NOMO-1 treated with DMSO at 0.1 percent for 48 hours (cell line): Measurements from ENCODE around the gene BRF1.

Experiments
- DNase-seq: peaks from one replicate; lab custom pipeline; 2025; ENCODE audit not compliant: unreplicated experiment; lab: John Stamatoyannopoulos, UW

Gene BRF1

GRCh38 chr14:105177082-105177481, 123.7 kb downstream of the BRF1 start:
- DNase-seq = no peak

GRCh38 chr14:105176513-105176912, 124.3 kb downstream of the BRF1 start:
- no peak for DNase-seq

DNA sequence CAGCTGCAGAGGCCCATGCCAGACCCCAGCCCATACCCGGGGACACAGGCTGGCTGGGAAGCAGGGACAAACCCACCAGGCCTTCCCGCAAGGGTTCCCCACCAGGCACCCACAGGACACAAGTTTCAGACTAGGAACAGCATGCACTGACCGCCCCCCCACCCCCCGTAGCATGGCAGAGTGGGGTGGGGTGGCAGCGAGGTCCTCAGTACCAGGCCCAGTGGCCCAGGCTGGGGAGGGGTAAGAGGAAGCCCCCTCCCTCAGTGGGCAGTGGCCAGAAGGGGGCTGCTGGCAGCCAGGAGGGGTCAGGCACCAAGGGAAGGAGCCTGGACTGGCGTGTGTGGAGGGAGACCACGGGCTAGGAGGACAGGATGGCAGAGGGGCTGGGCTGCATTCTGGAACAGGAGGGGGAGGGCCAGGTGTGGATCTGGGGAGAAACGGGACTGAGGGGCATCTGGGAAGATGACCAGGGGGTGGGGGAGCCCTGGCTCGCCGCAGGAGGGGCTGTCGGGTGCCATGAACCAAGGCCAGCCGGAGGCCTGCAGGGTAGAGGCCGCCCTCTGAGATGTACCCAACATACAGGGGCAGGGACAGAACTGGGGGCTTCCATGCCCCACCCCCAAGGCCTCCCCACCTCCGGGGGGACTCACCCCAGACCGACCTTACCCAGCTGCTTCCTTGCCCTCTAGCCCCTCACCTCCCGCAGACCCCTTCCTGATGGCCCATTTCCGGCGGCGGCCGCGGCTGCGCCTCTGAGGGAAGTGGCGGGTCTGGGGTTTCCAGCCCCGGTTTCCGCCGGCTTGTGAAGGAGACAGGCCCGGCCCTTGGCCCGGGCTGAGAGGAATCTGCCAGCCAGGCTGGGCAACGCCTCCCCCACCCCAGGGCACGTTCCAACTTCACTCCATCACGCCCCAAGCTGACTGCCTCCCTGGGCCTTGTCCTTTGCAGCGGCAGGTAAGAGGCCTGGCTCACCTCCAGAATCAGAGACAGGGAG, 126.6 kb downstream of the BRF1 start:
- no peak for DNase-seq

GRCh38 chr14:105173145-105173544, 127.7 kb downstream of the BRF1 start:
- DNase-seq = no peak

GRCh38 chr14:105172476-105172875, 128.3 kb downstream of the BRF1 start:
- DNase-seq = no peak

GRCh38 chr14:105171004-105171673, 129.7 kb downstream of the BRF1 start:
- DNase-seq = no peak

GRCh38 chr14:105169776-105170655, 130.8 kb downstream of the BRF1 start:
- no peak for DNase-seq

- DNase-seq = peak; percentile 26
These were observed 131.8 kb downstream of the BRF1 start for GRCh38 chr14:105168979-105169507.

DNA sequence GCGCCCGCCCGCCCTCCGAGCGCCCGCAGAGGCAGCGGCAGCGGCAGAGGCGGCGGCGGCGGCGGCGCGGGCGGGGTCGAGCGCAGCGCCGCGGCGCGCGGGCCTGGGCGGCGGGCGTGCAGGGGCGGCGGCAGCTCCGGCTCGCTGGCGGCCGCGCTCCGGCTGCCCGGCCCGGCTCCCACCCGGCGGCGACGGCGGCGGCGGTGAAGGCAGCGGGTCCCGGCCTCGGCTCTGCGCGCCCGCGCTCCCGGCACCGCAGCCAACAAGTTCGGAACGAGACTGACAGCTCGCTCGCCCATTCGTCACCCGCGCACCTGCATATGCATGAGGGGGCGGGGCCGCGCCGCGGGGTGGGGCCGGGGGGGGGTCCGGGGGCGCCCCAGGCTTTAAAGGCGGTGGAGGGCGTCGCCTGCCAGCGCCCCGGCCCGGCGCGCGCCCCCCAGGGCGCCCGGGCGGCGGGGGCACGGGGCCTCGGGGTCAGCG, 132.3 kb downstream of the BRF1 start, which contains the start of gene JAG2:
TSS of gene JAG2 (minus strand) at position 281 of the 483 bp plus-strand sequence. CDS start 356 bp downstream, outside the sequence.
- peak; percentile 17 for DNase-seq

GRCh38 chr14:105168093-105168420, 132.7 kb downstream of the BRF1 start:
- no peak for DNase-seq

DNA sequence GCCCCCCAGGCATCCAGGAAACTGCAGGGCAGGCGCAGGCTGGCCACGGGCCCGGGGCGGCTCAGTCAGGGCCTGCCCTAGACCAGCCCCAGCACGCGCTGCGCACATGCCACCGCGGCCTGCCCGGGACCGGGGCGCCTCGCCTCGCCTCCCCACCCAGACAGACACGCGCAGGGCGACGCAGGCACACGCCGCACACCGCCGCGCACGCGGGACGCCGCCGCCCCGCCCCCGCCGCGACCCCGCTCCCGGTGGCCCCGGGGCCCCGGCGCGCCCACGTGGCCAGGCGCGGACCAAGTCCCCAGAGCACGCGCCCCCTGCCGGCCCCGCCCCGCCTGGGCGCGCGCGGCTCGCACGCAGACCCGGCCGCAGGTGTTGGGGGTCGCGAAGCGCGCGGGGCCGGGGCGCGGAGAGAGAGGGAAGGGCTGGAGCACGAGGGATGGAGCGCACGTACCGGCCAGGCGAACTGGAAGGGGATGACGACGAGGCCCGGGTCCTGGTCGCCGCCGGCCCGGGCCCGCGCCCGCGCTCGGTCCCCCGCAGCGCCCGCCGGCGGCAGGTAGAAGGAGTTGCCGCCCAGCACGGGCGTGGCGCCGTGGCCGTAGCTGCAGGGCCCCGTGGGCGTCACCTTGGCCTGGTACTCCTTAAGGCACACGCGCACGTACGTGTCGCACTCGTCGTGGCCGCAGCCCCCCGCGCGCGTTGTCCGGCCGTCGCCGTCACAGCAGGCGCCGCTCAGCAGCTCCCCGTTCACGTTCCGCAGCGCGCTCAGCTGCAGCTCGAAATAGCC, 133.3 kb downstream of the BRF1 start:
- no peak for DNase-seq

DNA sequence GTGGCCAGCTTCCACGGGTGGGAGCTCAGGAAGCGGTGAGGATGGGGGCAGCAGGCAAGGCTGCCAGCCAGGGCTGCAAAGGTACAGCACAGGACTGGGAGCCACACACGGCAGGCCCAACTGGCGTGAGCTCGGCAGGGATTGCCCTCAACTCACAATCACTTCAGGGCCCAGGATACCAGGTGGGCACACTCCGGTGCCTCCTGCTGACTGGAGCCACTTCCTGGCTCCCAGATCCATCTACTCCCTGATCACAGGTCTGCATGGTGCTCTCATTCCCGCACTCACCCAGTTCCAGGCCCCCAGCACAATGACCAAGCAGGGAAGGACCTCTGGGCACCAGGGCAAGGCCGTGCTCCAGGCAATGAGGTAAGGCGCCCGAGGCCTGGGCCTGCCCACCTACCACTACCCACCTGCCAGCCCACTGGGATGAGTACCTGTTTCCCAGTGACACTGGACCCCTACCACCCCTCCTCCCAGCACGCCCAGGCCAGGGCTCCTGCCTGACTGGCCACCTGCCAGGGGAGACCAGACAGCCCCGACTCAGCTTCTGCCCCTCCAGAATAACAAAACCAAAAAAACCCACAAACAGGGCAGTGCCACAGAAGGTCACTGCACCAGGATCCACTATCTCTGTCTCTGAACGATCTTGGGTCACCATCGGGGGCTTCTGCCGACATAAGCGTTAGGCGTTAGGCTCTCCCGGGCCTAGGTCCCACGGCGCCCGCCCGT, 134.1 kb downstream of the BRF1 start:
- no peak for DNase-seq

DNA sequence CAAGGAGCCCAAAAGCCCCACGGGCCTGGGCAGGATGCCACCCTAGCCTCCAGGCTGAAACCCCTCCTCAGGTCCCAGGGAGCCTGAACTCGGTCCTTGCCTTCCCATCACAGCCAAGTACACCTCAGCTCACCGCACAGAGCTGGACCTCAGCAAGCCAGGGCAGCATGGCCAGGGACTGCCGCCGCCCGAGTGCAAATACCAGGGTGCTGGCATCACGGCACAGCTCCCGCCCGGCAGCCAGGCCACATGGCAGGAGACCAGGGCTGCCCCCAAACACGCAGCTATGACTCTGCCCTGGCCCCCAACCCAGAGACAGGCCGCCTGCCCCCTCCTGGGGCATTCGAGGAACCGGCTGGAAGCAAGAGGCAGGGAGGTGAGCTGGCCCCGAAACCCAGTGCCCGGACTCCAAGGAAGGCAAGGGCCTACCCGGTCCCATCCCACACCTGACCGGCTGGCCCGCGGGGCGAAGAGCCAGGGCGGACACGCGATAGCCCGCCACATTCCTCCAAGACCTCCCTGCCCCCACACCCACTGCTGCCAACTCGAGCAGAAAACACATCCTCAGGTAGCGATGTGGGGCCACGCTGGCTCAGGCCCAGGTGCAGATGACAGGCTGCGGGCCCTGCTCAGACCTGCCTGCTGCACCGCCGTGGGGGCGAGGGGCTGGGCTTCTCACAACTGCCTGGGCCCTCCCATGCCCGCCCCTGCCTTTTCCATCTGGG, 134.9 kb downstream of the BRF1 start:
- no peak for DNase-seq

DNA sequence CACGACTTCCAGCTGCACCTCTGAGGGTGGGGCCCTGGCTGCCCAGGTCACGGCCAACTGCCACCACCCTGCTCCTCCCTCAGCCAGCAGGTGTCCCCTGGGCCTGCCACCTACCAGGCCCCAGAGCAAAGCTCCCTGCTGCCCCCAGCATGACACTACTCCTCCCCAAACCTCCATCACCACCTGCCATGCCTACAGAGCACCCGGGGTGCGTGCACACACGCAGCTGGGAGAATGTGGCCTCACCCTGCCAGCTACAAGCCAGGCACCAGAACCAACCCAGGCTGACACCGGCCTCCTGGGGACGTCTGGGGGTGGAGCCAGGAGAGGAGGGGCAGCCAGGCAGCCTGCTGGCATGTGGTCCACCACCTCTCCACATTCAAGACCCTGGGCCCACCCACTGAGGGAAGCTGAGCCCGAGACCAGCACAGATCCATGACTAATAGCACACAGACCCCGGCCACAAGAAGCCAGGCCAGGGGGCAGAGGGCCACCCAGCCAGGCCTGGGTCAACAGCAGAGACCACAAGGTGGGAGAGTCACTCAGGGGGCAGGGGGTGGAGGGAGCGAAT, 135.6 kb downstream of the BRF1 start:
- DNase-seq = no peak

DNA sequence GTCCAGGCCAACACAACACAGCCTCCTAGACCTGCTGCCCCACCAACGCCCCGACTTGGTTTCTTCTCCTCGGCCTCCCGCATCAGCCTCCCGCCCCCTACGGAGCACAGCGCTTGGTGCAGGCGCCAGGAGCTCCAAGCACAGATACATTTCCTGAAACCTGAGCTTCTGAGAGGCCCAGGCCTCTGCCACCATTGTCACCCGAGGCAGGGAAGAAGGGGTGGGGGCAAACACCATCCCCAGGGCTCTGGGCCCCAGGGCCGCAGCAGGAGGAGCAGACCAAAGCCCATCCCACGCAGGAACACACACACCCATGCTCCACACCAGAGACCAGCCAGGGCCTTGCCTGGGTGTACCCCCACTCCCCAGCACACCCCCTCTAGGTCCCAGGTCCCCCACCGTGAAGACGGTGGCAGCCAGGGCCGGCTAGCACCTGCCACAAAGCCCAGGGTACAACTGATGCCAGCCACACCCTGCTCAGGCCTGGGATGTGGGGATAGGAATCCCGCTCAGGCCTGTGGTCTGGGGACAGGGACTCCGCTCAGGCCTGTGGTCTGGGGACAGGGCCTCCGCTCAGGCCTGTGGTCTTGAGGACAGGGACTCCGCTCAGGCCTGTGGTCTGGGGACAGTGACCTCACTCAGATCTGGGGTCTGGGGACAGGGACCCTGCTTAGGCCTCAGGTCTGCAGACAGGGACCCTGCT, 137.6 kb downstream of the BRF1 start:
- DNase-seq = no peak

DNA sequence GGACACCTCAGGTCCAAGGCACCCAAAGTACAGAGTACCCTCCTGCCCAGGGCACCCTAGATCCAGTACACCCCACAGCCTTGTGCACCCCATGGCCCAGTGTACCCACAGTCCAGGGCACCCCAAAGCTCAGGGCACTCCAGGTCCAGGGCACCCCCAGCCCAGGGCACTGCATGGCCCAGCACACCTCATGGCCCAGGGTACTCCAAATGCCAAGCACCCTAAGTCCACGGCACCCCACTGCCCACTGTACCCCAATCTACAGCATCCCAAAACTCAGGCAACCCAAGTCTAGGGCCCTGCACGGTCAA, 138.2 kb downstream of the BRF1 start:
- no peak for DNase-seq

DNA sequence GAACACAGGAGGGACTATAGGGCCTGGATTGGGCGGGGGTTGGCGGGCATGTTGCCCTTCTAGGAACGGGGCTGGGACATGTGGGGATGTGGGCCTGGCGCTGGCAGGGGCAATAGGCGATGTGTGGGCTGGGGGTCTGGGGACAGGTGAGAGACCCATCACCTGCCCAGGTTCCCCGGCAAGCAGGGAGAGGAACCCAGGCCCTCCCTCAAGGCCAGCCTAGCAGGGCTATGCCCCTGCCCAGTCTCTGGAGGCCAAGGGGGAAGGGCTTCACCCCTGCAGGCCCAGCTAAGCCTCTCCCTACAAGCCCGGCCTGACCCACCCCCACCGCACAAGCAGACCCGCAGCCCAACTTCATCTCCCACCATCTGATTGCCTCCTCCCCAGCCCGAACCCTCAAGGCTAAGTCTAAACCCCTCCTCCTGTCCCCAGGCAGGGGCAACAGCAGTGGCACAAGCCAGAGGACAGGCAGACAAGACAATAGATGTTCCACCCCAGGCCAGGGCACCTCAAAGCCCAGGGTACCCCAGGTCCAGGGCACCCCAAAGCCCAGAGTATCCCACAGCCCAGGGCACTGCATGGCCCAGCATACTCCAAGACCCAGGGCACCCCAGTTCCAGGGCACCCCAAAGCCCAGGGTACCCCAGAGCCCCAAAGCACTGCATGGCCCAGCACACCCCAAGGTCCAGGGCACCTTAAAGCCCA, 138.7 kb downstream of the BRF1 start:
- DNase-seq = no peak
